Liver (tissue), 3 donors: Measurements from ENCODE around the gene SNAP25.

Experiments
- RAD21 ChIP-seq, 2 donors: IDR thresholded peaks; 2 replicates each; pipeline ENCODE4 v1.6.1; 2016; ENCODE audit warnings: antibody characterized with exemption in 2 of 2, mild to moderate bottlenecking in 2 of 2
- TF ChIP-seq, protein P1 (sequence below): fragments of 150-350 bp; IDR thresholded peaks from 2 replicates; pipeline ENCODE4 v1.5.1; 2017; ENCODE audit warnings: improper control_type of control experiment, low read depth, low read length; ENCODE audit not compliant: missing input control
- donor health status: healthy.
- donor health status: healthy.

- TF ChIP-seq, protein P1, sequence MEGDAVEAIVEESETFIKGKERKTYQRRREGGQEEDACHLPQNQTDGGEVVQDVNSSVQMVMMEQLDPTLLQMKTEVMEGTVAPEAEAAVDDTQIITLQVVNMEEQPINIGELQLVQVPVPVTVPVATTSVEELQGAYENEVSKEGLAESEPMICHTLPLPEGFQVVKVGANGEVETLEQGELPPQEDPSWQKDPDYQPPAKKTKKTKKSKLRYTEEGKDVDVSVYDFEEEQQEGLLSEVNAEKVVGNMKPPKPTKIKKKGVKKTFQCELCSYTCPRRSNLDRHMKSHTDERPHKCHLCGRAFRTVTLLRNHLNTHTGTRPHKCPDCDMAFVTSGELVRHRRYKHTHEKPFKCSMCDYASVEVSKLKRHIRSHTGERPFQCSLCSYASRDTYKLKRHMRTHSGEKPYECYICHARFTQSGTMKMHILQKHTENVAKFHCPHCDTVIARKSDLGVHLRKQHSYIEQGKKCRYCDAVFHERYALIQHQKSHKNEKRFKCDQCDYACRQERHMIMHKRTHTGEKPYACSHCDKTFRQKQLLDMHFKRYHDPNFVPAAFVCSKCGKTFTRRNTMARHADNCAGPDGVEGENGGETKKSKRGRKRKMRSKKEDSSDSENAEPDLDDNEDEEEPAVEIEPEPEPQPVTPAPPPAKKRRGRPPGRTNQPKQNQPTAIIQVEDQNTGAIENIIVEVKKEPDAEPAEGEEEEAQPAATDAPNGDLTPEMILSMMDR: no peak
- TF ChIP-seq RAD21 (IDR thresholded peaks at IDR 0.05): no peak
These were observed 28.2 kb upstream of the SNAP25 start for GRCh38 chr20:10190456-10190855.
